G401 (cell line): ENCODE results near the gene TMEM135. TPM values are rescaled to one million over a fixed set of nuclear protein-coding genes. Genes with fewer than 3 reads are reported as not detected.

Experiments used
- DNase-seq: peaks from one replicate; pipeline ENCODE4 v3.0.0-alpha.2; 2015; ENCODE audit warnings: low spot score
- in situ Hi-C: cut with HindIII; loops from 2 replicates; pipeline ENCODE4 v1.10.0; 2016; ENCODE audit warnings: low sequenced_read_pairs, mixed read lengths
- total RNA-seq: library from RNA; depleted of rRNA; stranded (reverse); fragments of >200 nt; shearing (Covaris generic); gene quantifications from 2 replicates; pipeline ENCODE4 v1.2.3, GENCODE V29; 2014; rRNA removed

TMEM135 gene
- total RNA-seq, 1 experiment from 2014 or later = 83.3 TPM

- in situ Hi-C loops = no loop called here
Measured at GRCh38 chr11:87361891-87362290, 324.2 kb downstream of the TMEM135 start.

DNA sequence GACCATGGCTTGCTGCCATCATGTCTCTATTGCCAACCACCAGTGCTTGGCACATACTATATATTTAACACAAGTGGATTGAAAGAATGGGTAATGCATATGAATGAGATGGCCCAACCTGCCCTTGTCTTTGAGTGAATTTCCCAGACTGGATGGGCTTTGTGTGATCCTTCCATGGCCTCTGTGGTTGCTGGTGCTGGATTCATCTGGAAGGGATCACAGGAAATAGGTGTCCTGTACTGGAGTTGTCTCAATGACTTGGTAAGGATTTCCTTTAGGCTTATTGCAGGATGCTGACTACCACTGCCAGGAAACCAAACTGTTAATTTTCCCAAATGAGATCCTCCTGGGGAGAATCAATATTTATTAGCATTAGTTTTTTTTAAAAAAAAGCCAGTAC is 328.6 kb downstream of the TMEM135 start:
- DNase-seq = no peak
- in situ Hi-C loops = no loop called here

More at GRCh38 chr11:87361891-87362290, 324.2 kb downstream of the TMEM135 start:
- DNase-seq = no peak

- no peak for DNase-seq
- in situ Hi-C loops = no loop called here
Measured at GRCh38 chr11:87366763-87367405, 329.1 kb downstream of the TMEM135 start.

GRCh38 chr11:87368151-87368550 is 330.4 kb downstream of the TMEM135 start:
- in situ Hi-C loops = no loop called here
- no peak for DNase-seq

GRCh38 chr11:87368858-87369480 is 331.2 kb downstream of the TMEM135 start:
- no peak for DNase-seq
- in situ Hi-C loops = no loop called here

- DNase-seq = no peak
- in situ Hi-C loops = no loop called here
Measured at GRCh38 chr11:87369888-87370287, 332.2 kb downstream of the TMEM135 start.

DNA sequence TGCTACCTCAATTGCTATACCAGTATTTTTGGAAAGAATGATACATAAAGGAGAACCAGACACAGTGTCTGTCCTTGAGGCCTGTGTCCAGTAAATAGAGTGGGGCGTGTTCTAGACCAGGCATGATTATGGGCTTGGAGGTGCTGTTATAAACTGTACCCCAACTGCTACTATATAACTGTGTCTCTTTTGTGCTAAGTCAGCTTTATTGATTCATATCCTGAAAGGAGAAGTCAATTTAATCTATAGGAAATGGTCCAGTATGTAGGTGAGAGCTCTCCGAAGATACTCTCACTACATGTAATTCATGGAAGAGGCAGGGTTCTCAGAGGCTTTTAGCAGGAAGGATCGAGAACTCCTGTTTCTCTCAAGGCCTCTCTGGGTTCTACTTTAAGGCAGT is 334.3 kb downstream of the TMEM135 start:
- DNase-seq = no peak
- in situ Hi-C loops = no loop called here

Other genes with a start within 250 kb of the TMEM135 start
- 55.1 and 68.2 TPM in 2 replicates for gene PRSS23, start 237.4 kb upstream of the TMEM135 start, total RNA-seq
- gene FZD4, start 82.5 kb upstream of the TMEM135 start, total RNA-seq = 4.6 and 4.7 TPM in 2 replicates